Stimulated activated CD8-positive, alpha-beta memory T cell treated with anti-CD3 and anti-CD28 coated beads, Interleukin-2, amount 100 ng/mL, for 1 hour (primary cell): ENCODE results near the gene BCAS4.
"Not testable (repeated sequence)": the region's sequence is repeated elsewhere in the genome, so short reads cannot be mapped to it uniquely, and the experiment has no call there.

Source experiments
- DNase-seq, 2 donors: peaks; one replicate each; pipeline ENCODE4 v3.0.0-alpha.2; 2020; ENCODE audit warnings: low read depth in 2 of 2

The BCAS4 gene

GRCh38 chr20:50771419-50772080, 23.3 kb upstream of the BCAS4 start:
- DNase-seq = not testable (repeated sequence)

- DNase-seq = no peak
These were observed 22.3 kb upstream of the BCAS4 start for GRCh38 chr20:50772420-50773185.

- no peak for DNase-seq
These were observed 20.3 kb upstream of the BCAS4 start for GRCh38 chr20:50774515-50774914.

GRCh38 chr20:50776122-50776817, 18.6 kb upstream of the BCAS4 start:
- no peak for DNase-seq

GRCh38 chr20:50777373-50777772, 17.5 kb upstream of the BCAS4 start:
- DNase-seq = no peak

- not testable (repeated sequence) for DNase-seq
These were observed 15.9 kb upstream of the BCAS4 start for GRCh38 chr20:50778994-50779393.

GRCh38 chr20:50783390-50783789, 11.5 kb upstream of the BCAS4 start:
- DNase-seq = no peak

- DNase-seq = no peak
These were observed 11.0 kb upstream of the BCAS4 start for GRCh38 chr20:50783903-50784302.

- DNase-seq = no peak
These were observed 10.4 kb upstream of the BCAS4 start for GRCh38 chr20:50784464-50784863.

GRCh38 chr20:50786703-50787102, 8.2 kb upstream of the BCAS4 start:
- DNase-seq = no peak

GRCh38 chr20:50787181-50787580, 7.7 kb upstream of the BCAS4 start:
- no peak for DNase-seq

GRCh38 chr20:50788045-50788991, 6.5 kb upstream of the BCAS4 start:
- DNase-seq = no peak

- no peak for DNase-seq
These were observed 4.8 kb upstream of the BCAS4 start for GRCh38 chr20:50789968-50790650.

- DNase-seq = peak; percentile 54 to 66
These were observed 4.1 kb upstream of the BCAS4 start for GRCh38 chr20:50790651-50791277.

GRCh38 chr20:50792708-50793574, 1.9 kb upstream of the BCAS4 start:
- DNase-seq = no peak

GRCh38 chr20:50793575-50794016, 1.3 kb upstream of the BCAS4 start:
- not testable (repeated sequence) for DNase-seq

GRCh38 chr20:50794181-50794845, 548 bp upstream of the BCAS4 start:
- no peak for DNase-seq

- no peak for DNase-seq
These were observed 2.3 kb downstream of the BCAS4 start for GRCh38 chr20:50797142-50797541.

GRCh38 chr20:50798650-50799049, 3.8 kb downstream of the BCAS4 start:
- no peak for DNase-seq
